H1 (cell line): ENCODE results near the gene BRSK2. TPM values are rescaled to one million over a fixed set of nuclear protein-coding genes. Genes with fewer than 3 reads are reported as not detected.

ENCODE experiments used
- CREB1 ChIP-seq: IDR thresholded peaks from 2 replicates; pipeline ENCODE4 v1.6.1; 2012; ENCODE audit warnings: inconsistent platforms
- EGR1 ChIP-seq: IDR thresholded peaks from 2 replicates; pipeline ENCODE4 v1.6.1; 2011; ENCODE audit warnings: low read depth, low read length, borderline replicate concordance
- JUN ChIP-seq: IDR thresholded peaks from 2 replicates; pipeline ENCODE4 v1.6.1; 2011; ENCODE audit warnings: low read depth, mild to moderate bottlenecking, improper control_type of control experiment, low read length
- JUND ChIP-seq: IDR thresholded peaks from 2 replicates; pipeline ENCODE4 v1.6.1; 2011; ENCODE audit warnings: mild to moderate bottlenecking, improper control_type of control experiment, low read length
- RBBP5 ChIP-seq: IDR thresholded peaks from 2 replicates; pipeline ENCODE4 v1.7.1; 2012; ENCODE audit warnings: low read depth, mild to moderate bottlenecking, inconsistent platforms, low read length, moderate library complexity, borderline replicate concordance
- RFX5 ChIP-seq: IDR thresholded peaks from 2 replicates; pipeline ENCODE4 v1.6.1; 2011; ENCODE audit warnings: low read depth, low read length, improper control_type of control experiment, borderline replicate concordance
- RNF2 ChIP-seq: fragments of 200-900, 300-1000 bp; sonication (generic); IDR thresholded peaks from 2 replicates; pipeline ENCODE4 v1.7.1; 2016; ENCODE audit warnings: borderline replicate concordance, low read depth, mild to moderate bottlenecking, antibody characterized with exemption, low read length; ENCODE audit not compliant: poor library complexity, severe bottlenecking; ENCODE audit errors: missing control alignments
- SAP30 ChIP-seq: fragments of 300-600 bp; sonication (generic); IDR thresholded peaks from 2 replicates; pipeline ENCODE4 v1.7.1; 2012; ENCODE audit warnings: low read length, moderate library complexity, mild to moderate bottlenecking, inconsistent platforms; ENCODE audit not compliant: insufficient read depth, insufficient replicate concordance
- SP4 ChIP-seq: IDR thresholded peaks from 2 replicates; pipeline ENCODE4 v1.6.1; 2012; ENCODE audit warnings: low read length, inconsistent platforms
- SRF ChIP-seq: IDR thresholded peaks from 2 replicates; pipeline ENCODE4 v1.6.1; 2011; ENCODE audit warnings: mild to moderate bottlenecking, low read depth, low read length, moderate library complexity
- TBP ChIP-seq: IDR thresholded peaks from 2 replicates; pipeline ENCODE4 v1.6.1; 2011; ENCODE audit warnings: low read depth, low read length, improper control_type of control experiment
- polyA plus RNA-seq, 7 experiments: library from polyadenylated mRNA; depleted of rRNA in 3 of 7; stranded (reverse) in 5 of 7; unstranded in 2 of 7; fragments of >200 nt in 5 of 7; fragments of 200-250 nt in 2 of 7; gene quantifications; 1 replicate in 5 of 7; 2 replicates in 1 of 7; 4 replicates in 1 of 7; pipeline versions ENCODE4 v1.2.1 to v1.2.3, GENCODE V29; 2011 to 2013; ENCODE audit warnings: missing spikeins in 2 of 7, mixed read lengths in 2 of 7
- total RNA-seq: library from RNA; stranded (reverse); fragmentation: NEBNext Ultra II Directional; extraction: Animal tissue kit (Norgen Biotek cat#: 25700); gene quantifications from 2 replicates; pipeline ENCODE4 v1.2.1, GENCODE V29; 2021
- TF ChIP-seq, protein P1 (sequence below): fragments of 300-600 bp; sonication (generic); IDR thresholded peaks from 2 replicates; pipeline ENCODE4 v1.7.1; 2012; ENCODE audit warnings: low read length, moderate library complexity, mild to moderate bottlenecking, inconsistent platforms; ENCODE audit not compliant: insufficient replicate concordance

Gene BRSK2
- total and polyA plus RNA-seq, 2 of the 8 experiments (the other 6 are each of a cell fraction or from before 2014, with no cell fraction given) = 17.3 to 27.1 TPM

DNA sequence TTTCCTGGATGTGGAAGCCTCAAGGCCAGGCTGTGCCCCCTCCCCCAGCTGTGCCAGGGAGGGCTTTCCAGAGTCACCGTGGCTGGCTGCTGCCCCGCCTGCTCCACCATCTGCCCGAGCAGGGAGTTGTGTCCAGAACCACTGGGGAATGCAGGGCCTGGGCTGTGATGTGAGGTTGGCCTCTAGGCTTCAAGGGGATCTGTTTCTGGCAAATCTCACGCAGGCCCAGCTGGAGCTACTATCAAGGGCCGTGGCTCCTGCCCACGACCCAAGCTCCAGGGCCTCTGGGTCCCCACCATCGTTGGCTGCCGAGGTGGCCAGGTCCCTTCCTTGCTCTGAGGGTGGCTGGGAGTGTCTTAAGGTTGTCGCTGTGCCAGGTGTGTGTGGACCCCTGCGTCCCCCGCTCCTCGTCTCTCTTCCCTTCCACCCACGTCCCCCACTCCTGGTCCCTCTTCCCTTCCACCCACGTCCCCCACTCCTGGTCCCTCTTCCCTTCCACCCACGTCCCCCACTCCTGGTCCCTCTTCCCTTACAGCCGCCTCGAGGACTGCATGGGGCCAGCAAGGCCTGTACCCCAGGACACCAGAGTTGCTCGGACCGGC lies 6.1 kb downstream of the BRSK2 start (continued):
- TF ChIP-seq, protein P1, sequence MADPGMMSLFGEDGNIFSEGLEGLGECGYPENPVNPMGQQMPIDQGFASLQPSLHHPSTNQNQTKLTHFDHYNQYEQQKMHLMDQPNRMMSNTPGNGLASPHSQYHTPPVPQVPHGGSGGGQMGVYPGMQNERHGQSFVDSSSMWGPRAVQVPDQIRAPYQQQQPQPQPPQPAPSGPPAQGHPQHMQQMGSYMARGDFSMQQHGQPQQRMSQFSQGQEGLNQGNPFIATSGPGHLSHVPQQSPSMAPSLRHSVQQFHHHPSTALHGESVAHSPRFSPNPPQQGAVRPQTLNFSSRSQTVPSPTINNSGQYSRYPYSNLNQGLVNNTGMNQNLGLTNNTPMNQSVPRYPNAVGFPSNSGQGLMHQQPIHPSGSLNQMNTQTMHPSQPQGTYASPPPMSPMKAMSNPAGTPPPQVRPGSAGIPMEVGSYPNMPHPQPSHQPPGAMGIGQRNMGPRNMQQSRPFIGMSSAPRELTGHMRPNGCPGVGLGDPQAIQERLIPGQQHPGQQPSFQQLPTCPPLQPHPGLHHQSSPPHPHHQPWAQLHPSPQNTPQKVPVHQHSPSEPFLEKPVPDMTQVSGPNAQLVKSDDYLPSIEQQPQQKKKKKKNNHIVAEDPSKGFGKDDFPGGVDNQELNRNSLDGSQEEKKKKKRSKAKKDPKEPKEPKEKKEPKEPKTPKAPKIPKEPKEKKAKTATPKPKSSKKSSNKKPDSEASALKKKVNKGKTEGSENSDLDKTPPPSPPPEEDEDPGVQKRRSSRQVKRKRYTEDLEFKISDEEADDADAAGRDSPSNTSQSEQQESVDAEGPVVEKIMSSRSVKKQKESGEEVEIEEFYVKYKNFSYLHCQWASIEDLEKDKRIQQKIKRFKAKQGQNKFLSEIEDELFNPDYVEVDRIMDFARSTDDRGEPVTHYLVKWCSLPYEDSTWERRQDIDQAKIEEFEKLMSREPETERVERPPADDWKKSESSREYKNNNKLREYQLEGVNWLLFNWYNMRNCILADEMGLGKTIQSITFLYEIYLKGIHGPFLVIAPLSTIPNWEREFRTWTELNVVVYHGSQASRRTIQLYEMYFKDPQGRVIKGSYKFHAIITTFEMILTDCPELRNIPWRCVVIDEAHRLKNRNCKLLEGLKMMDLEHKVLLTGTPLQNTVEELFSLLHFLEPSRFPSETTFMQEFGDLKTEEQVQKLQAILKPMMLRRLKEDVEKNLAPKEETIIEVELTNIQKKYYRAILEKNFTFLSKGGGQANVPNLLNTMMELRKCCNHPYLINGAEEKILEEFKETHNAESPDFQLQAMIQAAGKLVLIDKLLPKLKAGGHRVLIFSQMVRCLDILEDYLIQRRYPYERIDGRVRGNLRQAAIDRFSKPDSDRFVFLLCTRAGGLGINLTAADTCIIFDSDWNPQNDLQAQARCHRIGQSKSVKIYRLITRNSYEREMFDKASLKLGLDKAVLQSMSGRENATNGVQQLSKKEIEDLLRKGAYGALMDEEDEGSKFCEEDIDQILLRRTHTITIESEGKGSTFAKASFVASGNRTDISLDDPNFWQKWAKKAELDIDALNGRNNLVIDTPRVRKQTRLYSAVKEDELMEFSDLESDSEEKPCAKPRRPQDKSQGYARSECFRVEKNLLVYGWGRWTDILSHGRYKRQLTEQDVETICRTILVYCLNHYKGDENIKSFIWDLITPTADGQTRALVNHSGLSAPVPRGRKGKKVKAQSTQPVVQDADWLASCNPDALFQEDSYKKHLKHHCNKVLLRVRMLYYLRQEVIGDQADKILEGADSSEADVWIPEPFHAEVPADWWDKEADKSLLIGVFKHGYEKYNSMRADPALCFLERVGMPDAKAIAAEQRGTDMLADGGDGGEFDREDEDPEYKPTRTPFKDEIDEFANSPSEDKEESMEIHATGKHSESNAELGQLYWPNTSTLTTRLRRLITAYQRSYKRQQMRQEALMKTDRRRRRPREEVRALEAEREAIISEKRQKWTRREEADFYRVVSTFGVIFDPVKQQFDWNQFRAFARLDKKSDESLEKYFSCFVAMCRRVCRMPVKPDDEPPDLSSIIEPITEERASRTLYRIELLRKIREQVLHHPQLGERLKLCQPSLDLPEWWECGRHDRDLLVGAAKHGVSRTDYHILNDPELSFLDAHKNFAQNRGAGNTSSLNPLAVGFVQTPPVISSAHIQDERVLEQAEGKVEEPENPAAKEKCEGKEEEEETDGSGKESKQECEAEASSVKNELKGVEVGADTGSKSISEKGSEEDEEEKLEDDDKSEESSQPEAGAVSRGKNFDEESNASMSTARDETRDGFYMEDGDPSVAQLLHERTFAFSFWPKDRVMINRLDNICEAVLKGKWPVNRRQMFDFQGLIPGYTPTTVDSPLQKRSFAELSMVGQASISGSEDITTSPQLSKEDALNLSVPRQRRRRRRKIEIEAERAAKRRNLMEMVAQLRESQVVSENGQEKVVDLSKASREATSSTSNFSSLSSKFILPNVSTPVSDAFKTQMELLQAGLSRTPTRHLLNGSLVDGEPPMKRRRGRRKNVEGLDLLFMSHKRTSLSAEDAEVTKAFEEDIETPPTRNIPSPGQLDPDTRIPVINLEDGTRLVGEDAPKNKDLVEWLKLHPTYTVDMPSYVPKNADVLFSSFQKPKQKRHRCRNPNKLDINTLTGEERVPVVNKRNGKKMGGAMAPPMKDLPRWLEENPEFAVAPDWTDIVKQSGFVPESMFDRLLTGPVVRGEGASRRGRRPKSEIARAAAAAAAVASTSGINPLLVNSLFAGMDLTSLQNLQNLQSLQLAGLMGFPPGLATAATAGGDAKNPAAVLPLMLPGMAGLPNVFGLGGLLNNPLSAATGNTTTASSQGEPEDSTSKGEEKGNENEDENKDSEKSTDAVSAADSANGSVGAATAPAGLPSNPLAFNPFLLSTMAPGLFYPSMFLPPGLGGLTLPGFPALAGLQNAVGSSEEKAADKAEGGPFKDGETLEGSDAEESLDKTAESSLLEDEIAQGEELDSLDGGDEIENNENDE = no peak
- TF ChIP-seq JUND = no peak
- no peak for TF ChIP-seq JUN
- TF ChIP-seq RBBP5 = no peak
- no peak for TF ChIP-seq SRF
- TF ChIP-seq SAP30 = no peak
- no peak for TF ChIP-seq SP4
- TF ChIP-seq RFX5 = no peak
- no peak for TF ChIP-seq CREB1
- TF ChIP-seq TBP = no peak
- no peak for TF ChIP-seq EGR1
- no peak for TF ChIP-seq RNF2
